Muscle layer of colon (tissue), 2 donors: ENCODE results near the gene NYNRIN.
"Not testable (repeated sequence)": the region's sequence is repeated elsewhere in the genome, so short reads cannot be mapped to it uniquely, and the experiment has no call there.

Experiments
- H3K27ac ChIP-seq: one replicate; pipeline ENCODE4 v1.7.0; 2013; ENCODE audit warnings: low read depth, mild to moderate bottlenecking, low read length, moderate library complexity
- H3K27me3 ChIP-seq, 2 donors: one replicate each; pipeline ENCODE4 v1.7.0; 2013; ENCODE audit warnings: low read length in 2 of 2, mild to moderate bottlenecking in 2 of 2; ENCODE audit not compliant: insufficient read depth in 2 of 2, control insufficient read depth in 1 of 2
- H3K36me3 ChIP-seq: one replicate; pipeline ENCODE4 v1.7.0; 2013; ENCODE audit warnings: mild to moderate bottlenecking, low read length; ENCODE audit not compliant: insufficient read depth
- H3K4me1 ChIP-seq: one replicate; pipeline ENCODE4 v1.7.0; 2013; ENCODE audit warnings: mild to moderate bottlenecking, low read length; ENCODE audit not compliant: insufficient read depth
- H3K4me3 ChIP-seq, 2 donors: one replicate each; pipeline ENCODE4 v1.7.0; 2013; ENCODE audit warnings: low read length in 2 of 2, low read depth in 1 of 2, mild to moderate bottlenecking in 1 of 2, moderate library complexity in 1 of 2
- H3K9ac ChIP-seq: one replicate; pipeline ENCODE4 v1.7.0; 2013; ENCODE audit warnings: low read length
- H3K9me3 ChIP-seq: one replicate; pipeline ENCODE4 v1.7.0; 2013; ENCODE audit warnings: mild to moderate bottlenecking, low read length
- donor health status: abdominal sarcoma.
- donor health status: Adenocarcinoma of cecum.

Gene NYNRIN

GRCh38 chr14:24438223-24439097 lies 39.7 kb downstream of the NYNRIN start:
- Histone ChIP-seq H3K27me3 (no peaks in the 10 kb centered on the region), H3K4me1 (peaks cover 38% of the 10 kb centered on the region), H3K27ac (no peak overlapping the region), H3K36me3 (peaks cover 56% of the 10 kb centered on the region), H3K9me3 (no peaks in the 10 kb centered on the region), H3K4me3 (no peak overlapping the region), H3K9ac (no peak overlapping the region)

GRCh38 chr14:24439257-24439656 lies 40.5 kb downstream of the NYNRIN start:
- Histone ChIP-seq H3K9me3 (no peaks in the 10 kb centered on the region), H3K4me3 (no peak overlapping the region), H3K9ac (no peak overlapping the region), H3K27ac (no peak overlapping the region), H3K36me3 (peaks cover 55% of the 10 kb centered on the region), H3K27me3 (no peaks in the 10 kb centered on the region), H3K4me1 (peaks cover 41% of the 10 kb centered on the region)

- Histone ChIP-seq H3K9me3 (no peaks in the 10 kb centered on the region), H3K4me3 (no peak overlapping the region), H3K36me3 (peaks cover 55% of the 10 kb centered on the region), H3K27ac (no peak overlapping the region), H3K27me3 (no peaks in the 10 kb centered on the region), H3K4me1 (peaks cover 41% of the 10 kb centered on the region), H3K9ac (no peak overlapping the region)
Observed at GRCh38 chr14:24439830-24440605, 41.2 kb downstream of the NYNRIN start.

GRCh38 chr14:24440606-24441399 lies 42.0 kb downstream of the NYNRIN start:
- peaks cover 51% of the 10 kb centered on the region for H3K36me3 ChIP-seq
- H3K9ac ChIP-seq: no peak overlapping the region
- no peak overlapping the region for H3K27ac ChIP-seq
- H3K9me3 ChIP-seq: no peaks in the 10 kb centered on the region
- peaks cover 41% of the 10 kb centered on the region for H3K4me1 ChIP-seq
- H3K4me3 ChIP-seq: no peak overlapping the region
- H3K27me3 ChIP-seq: no peaks in the 10 kb centered on the region

- Histone ChIP-seq H3K4me1 (peaks cover 37% of the 10 kb centered on the region), H3K9ac (peak overlapping the region; percentile 88), H3K36me3 (peaks cover 45% of the 10 kb centered on the region), H3K27me3 (no peaks in the 10 kb centered on the region), H3K4me3 (peak overlapping the region in 1 of 2 donors; percentile 94), H3K27ac (peak overlapping the region; percentile 82), H3K9me3 (no peaks in the 10 kb centered on the region)
Observed at GRCh38 chr14:24441485-24441884, 42.7 kb downstream of the NYNRIN start.

- Histone ChIP-seq H3K27me3 (no peaks in the 10 kb centered on the region), H3K4me1 (peaks cover 33% of the 10 kb centered on the region), H3K9ac (peak overlapping the region; percentile 88), H3K9me3 (no peaks in the 10 kb centered on the region), H3K36me3 (peaks cover 41% of the 10 kb centered on the region), H3K27ac (peak overlapping the region; percentile 82), H3K4me3 (peak overlapping the region; percentile 39 to 94)
Observed at GRCh38 chr14:24441904-24442239, 43.1 kb downstream of the NYNRIN start.

- Histone ChIP-seq H3K4me1 (peaks cover 28% of the 10 kb centered on the region), H3K9me3 (no peaks in the 10 kb centered on the region), H3K27me3 (no peaks in the 10 kb centered on the region), H3K27ac (peak within 1 kb of the TSS; percentile 82), H3K4me3 (peak within 1 kb of the TSS; percentile 55 to 94), H3K9ac (peak within 1 kb of the TSS; percentile 88), H3K36me3 (peaks cover 35% of the 10 kb centered on the region)
Observed at GRCh38 chr14:24442240-24443052, 43.6 kb downstream of the NYNRIN start, which contains the start of gene SDR39U1. Gene SDR39U1 (minus strand): TSS chr14:24442776. CDS start chr14:24442769, 7 bp downstream.

GRCh38 chr14:24443053-24443665 lies 44.4 kb downstream of the NYNRIN start:
- H3K27ac ChIP-seq: peak overlapping the region; percentile 80
- H3K4me3 ChIP-seq: peak overlapping the region; percentile 55 to 94
- H3K4me1 ChIP-seq: peaks cover 26% of the 10 kb centered on the region
- H3K27me3 ChIP-seq: no peaks in the 10 kb centered on the region
- H3K36me3 ChIP-seq: peaks cover 28% of the 10 kb centered on the region
- no peaks in the 10 kb centered on the region for H3K9me3 ChIP-seq
- H3K9ac ChIP-seq: peak overlapping the region; percentile 35

GRCh38 chr14:24450828-24451227 lies 52.0 kb downstream of the NYNRIN start:
- H3K27me3 ChIP-seq, H3K27ac ChIP-seq, H3K4me1 ChIP-seq, H3K9ac ChIP-seq, H3K4me3 ChIP-seq, H3K36me3 ChIP-seq, H3K9me3 ChIP-seq: not testable (repeated sequence)

GRCh38 chr14:24456980-24457379 lies 58.2 kb downstream of the NYNRIN start:
- H3K4me3 ChIP-seq: no peak overlapping the region
- no peaks in the 10 kb centered on the region for H3K4me1 ChIP-seq
- H3K9ac ChIP-seq: no peak overlapping the region
- no peaks in the 10 kb centered on the region for H3K9me3 ChIP-seq
- no peak overlapping the region for H3K27ac ChIP-seq
- H3K27me3 ChIP-seq: no peaks in the 10 kb centered on the region
- H3K36me3 ChIP-seq: no peaks in the 10 kb centered on the region
